Prostate gland (tissue), 2 donors: ENCODE data around the gene ABHD2.
"Not testable (repeated sequence)": the region's sequence is repeated elsewhere in the genome, so short reads cannot be mapped to it uniquely, and the experiment has no call there.

Experiments
- CTCF ChIP-seq, 4 experiments: fragments of 200-600 bp in 2 of 4; fragments of 450-650 bp in 2 of 4; sonication (generic) in 2 of 4; IDR thresholded peaks; 1 replicate in 3 of 4; 2 replicates in 1 of 4; pipeline ENCODE4 v1.5.1; 2016 to 2019; ENCODE audit warnings: antibody characterized with exemption in 4 of 4, mild to moderate bottlenecking in 2 of 4, moderate library complexity in 2 of 4
- POLR2A ChIP-seq: fragments of 450-650 bp; IDR thresholded peaks from one replicate; pipeline ENCODE4 v1.6.1; 2016; ENCODE audit warnings: antibody characterized with exemption, mild to moderate bottlenecking
- POLR2AphosphoS5 ChIP-seq: sonication (generic); formaldehyde crosslinking; IDR thresholded peaks from one replicate; pipeline ENCODE4 v1.6.1; 2017; ENCODE audit warnings: antibody characterized with exemption

- TF ChIP-seq POLR2AphosphoS5; CTCF (IDR thresholded peaks at IDR 0.05); POLR2A: not testable (repeated sequence)
Observed at GRCh38 chr15:89120479-89121000, 32.3 kb downstream of the ABHD2 start.
